ENCODE results near the gene LTB. TPM values are rescaled to one million over a fixed set of nuclear protein-coding genes. Genes with fewer than 3 reads are reported as not detected.

The LTB gene
- total and polyA plus RNA-seq, 12 donors, result 0.26 to 10.0 (median 0.65) TPM; not detected in 1

- Histone ChIP-seq H3K36me3 (peaks cover 0 to 19% (median 8%) of the 10 kb centered on the region in 9 donors), H3K27ac (no peak overlapping the region), H3K4me1 (peaks cover 13 to 49% (median 31%) of the 10 kb centered on the region in 9 donors), H3K4me3 (no peak overlapping the region), H3K27me3 (no peaks in the 10 kb centered on the region), H3K9me3 (no peaks in the 10 kb centered on the region)
- TF ChIP-seq CTCF (IDR thresholded peaks at IDR 0.05), result no peak
- no peak for ATAC-seq
- 77 to 92% methylated on average over 7 of the region's 7 CpGs for WGBS, 2 donors
- DNase-seq, result no peak
- intact Hi-C loops (cut with DNase I), result loop anchor here in 8 of 10 donors (5.0 to 10.0 kb wide), 7 partner anchors 37 to 410 kb away; partner anchors contain the start of genes LTB (in 4 of the 8), NELFE (in 3 of the 8), SKIC2 (in 3 of the 8) and AIF1 (in 2 of the 8)
Measured at GRCh38 chr6:31545291-31545690, 36.9 kb downstream of the LTB start.

GRCh38 chr6:31544676-31545075 lies 37.5 kb downstream of the LTB start:
- ATAC-seq (no peak), DNase-seq (no peak)
- no peak overlapping the region for H3K4me3 ChIP-seq
- WGBS, 2 donors, result 83 to 85% methylated on average over 2 of the region's 2 CpGs
- H3K36me3 ChIP-seq, result peaks cover 0 to 19% (median 14%) of the 10 kb centered on the region in 9 donors
- no peaks in the 10 kb centered on the region for H3K27me3 ChIP-seq
- peaks cover 19 to 56% (median 37%) of the 10 kb centered on the region in 9 donors for H3K4me1 ChIP-seq
- no peak for TF ChIP-seq CTCF (IDR thresholded peaks at IDR 0.05)
- no peak overlapping the region for H3K27ac ChIP-seq
- no peaks in the 10 kb centered on the region for H3K9me3 ChIP-seq
- intact Hi-C loops (cut with DNase I), result loop anchor here in 8 of 10 donors (5.0 to 10.0 kb wide), 10 partner anchors 38 to 410 kb away; partner anchors contain the start of genes LTB (in 4 of the 8), MICB (in 3 of the 8), NELFE (in 3 of the 8) and SKIC2 (in 3 of the 8)

GRCh38 chr6:31543639-31544038 lies 38.6 kb downstream of the LTB start:
- peaks cover 27 to 57% (median 45%) of the 10 kb centered on the region in 9 donors for H3K4me1 ChIP-seq
- H3K27me3 ChIP-seq, result no peaks in the 10 kb centered on the region
- DNase-seq (no peak), ATAC-seq (no peak)
- H3K27ac ChIP-seq, result peak overlapping the region in 7 of 10 donors; percentile 81 to 100 (median 93)
- intact Hi-C loops (cut with DNase I), result loop anchor here in 6 of 10 donors (2.0 to 10.0 kb wide), 7 partner anchors 46 to 411 kb away; partner anchors contain the start of genes MICB (in 3 of the 6), NELFE (in 3 of the 6), SKIC2 (in 3 of the 6) and CSNK2B (in 1 of the 6)
- WGBS, 2 donors, result 93 to 98% methylated on average over 6 of the region's 6 CpGs
- no peak for TF ChIP-seq CTCF (IDR thresholded peaks at IDR 0.05)
- H3K9me3 ChIP-seq, result no peaks in the 10 kb centered on the region
- H3K36me3 ChIP-seq, result peaks cover 0 to 19% (median 18%) of the 10 kb centered on the region in 9 donors
- no peak overlapping the region for H3K4me3 ChIP-seq

GRCh38 chr6:31541658-31542521 lies 40.3 kb downstream of the LTB start, which contains the start of gene DDX39B:
DDX39B (minus strand) TSS chr6:31542003; CDS start chr6:31540532, 1,471 bp downstream.
- Histone ChIP-seq H3K4me1 (peaks cover 22 to 55% (median 41%) of the 10 kb centered on the region in 9 donors), H3K27ac (peak within 1 kb of the TSS; percentile 81 to 100 (median 93)), H3K36me3 (peaks cover 0 to 36% (median 28%) of the 10 kb centered on the region in 9 donors), H3K27me3 (no peaks in the 10 kb centered on the region), H3K4me3 (peak within 1 kb of the TSS; percentile 42 to 87 (median 73)), H3K9me3 (no peaks in the 10 kb centered on the region)
- DNase-seq, result peak; percentile 93 to 96
- ATAC-seq, result peak; percentile 93 to 96 (median 94)
- intact Hi-C loops (cut with DNase I), result loop anchor here in 6 of 10 donors (2.0 to 10.0 kb wide), 8 partner anchors 43 to 413 kb away; partner anchors contain the start of genes MICB (in 4 of the 6), NELFE (in 3 of the 6), SKIC2 (in 3 of the 6) and CSNK2B (in 1 of the 6)
- TF ChIP-seq CTCF (IDR thresholded peaks at IDR 0.05), result no peak
- 0% methylated on average over 43 of the region's 43 CpGs for WGBS, 2 donors

All from heart right ventricle (tissue), 16 donors.